Muscle of leg (tissue), 11 donors: ENCODE data around the gene HAPSTR1. TPM values are rescaled to one million over a fixed set of nuclear protein-coding genes. Genes with fewer than 3 reads are reported as not detected.

Experiments used
- DNase-seq: peaks from one replicate; pipeline ENCODE4 v3.0.0; 2013
- H3K27ac ChIP-seq: one replicate; pipeline ENCODE4 v1.5.1; 2013; ENCODE audit warnings: mild to moderate bottlenecking, low read length, control low read depth
- H3K27me3 ChIP-seq: one replicate; pipeline ENCODE4 v1.6.1; 2013; ENCODE audit warnings: low read length; ENCODE audit not compliant: control insufficient read depth, insufficient read depth
- H3K36me3 ChIP-seq: one replicate; pipeline ENCODE4 v1.6.1; 2013; ENCODE audit warnings: low read length; ENCODE audit not compliant: control insufficient read depth, insufficient read depth
- H3K4me1 ChIP-seq: one replicate; pipeline ENCODE4 v1.6.1; 2013; ENCODE audit warnings: low read length; ENCODE audit not compliant: control insufficient read depth, insufficient read depth
- H3K4me3 ChIP-seq: one replicate; pipeline ENCODE4 v1.5.1; 2013; ENCODE audit warnings: low read length, control low read depth
- H3K9me3 ChIP-seq: replicated peaks from 2 replicates; pipeline ENCODE4 v1.6.1; 2013; ENCODE audit warnings: low read depth, low read length; ENCODE audit not compliant: control insufficient read depth
- WGBS: methylation state at CpG from one replicate; pipeline ENCODE4 v1.1.5; 2013; ENCODE audit warnings: missing lambda C conversion rate; ENCODE audit not compliant: insufficient coverage; 5-methylcytosine and 5-hydroxymethylcytosine counted together
- polyA plus RNA-seq, 8 donors: library from polyadenylated mRNA; unstranded; fragments of 120-200 nt; gene quantifications; one replicate each; pipeline versions ENCODE4 v1.2.1 to v1.2.3, GENCODE V29; 2013; ENCODE audit warnings: inconsistent platforms in 1 of 8, low replicate concordance in 1 of 8; ENCODE audit not compliant: insufficient read length in 8 of 8, insufficient read depth in 1 of 8
- total RNA-seq: library from RNA; stranded (reverse); fragments of 120-200 nt; gene quantifications from one replicate; pipeline ENCODE4 v1.2.4, GENCODE V29; 2013

The HAPSTR1 gene
- total and polyA plus RNA-seq, 9 donors, result 24.9 to 47.8 (median 31.8) TPM

DNA sequence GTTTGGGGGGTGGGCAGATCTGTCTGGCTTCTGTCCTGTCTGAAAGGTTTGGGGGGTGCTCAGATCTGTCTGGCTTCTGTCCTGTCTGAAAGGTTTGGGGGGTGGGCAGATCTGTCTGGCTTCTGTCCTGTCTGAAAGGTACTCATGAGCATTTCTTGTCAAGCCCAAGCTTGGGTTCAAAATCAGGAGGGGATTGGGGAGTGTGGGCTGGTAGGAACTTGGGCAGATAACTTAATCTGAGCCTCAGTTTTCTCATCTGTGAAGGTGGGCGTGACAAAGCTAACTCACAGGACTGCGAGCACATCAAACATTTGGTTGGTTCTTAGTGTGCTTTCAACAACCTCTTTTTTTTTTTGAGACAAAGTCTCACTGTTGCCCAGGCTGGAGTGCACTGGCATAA is 35.2 kb downstream of the HAPSTR1 start:
- Histone ChIP-seq H3K4me1 (peaks cover 5% of the 10 kb centered on the region), H3K27me3 (no peaks in the 10 kb centered on the region), H3K36me3 (peaks cover 34% of the 10 kb centered on the region), H3K27ac (no peak overlapping the region), H3K9me3 (no peaks in the 10 kb centered on the region), H3K4me3 (no peak overlapping the region)
- WGBS, result no CpG with 5 or more reads among the region's 2 CpGs
- no peak for DNase-seq

- Histone ChIP-seq H3K9me3 (no peaks in the 10 kb centered on the region), H3K27me3 (no peaks in the 10 kb centered on the region), H3K4me1 (peaks cover 5% of the 10 kb centered on the region), H3K27ac (no peak overlapping the region), H3K4me3 (no peak overlapping the region), H3K36me3 (peaks cover 20% of the 10 kb centered on the region)
- no peak for DNase-seq
- WGBS, result 85% methylated on average over 7 of the region's 14 CpGs
These were observed 37.2 kb downstream of the HAPSTR1 start for GRCh38 chr16:9128346-9129342.

DNA sequence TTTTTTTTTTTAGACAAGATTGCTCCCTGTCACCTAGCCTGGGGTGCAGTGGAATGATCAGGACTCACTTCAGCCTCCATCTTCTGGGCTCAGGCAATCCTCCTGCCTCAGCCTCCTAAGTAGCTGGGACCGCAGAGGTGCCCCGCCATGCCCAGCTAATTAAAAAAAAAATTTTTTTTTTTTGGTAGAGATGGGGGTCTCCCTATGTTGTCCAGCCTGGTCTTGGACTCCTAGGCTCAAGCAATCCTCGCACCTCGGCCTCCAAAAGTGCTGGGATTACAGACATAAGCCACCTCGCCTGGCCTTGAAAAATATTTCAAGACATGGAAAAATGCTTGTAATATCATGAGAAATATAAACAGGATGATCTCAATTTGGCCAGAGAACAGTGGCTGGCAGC is 42.9 kb downstream of the HAPSTR1 start:
- Histone ChIP-seq H3K9me3 (no peaks in the 10 kb centered on the region), H3K36me3 (no peaks in the 10 kb centered on the region), H3K27ac (no peak overlapping the region), H3K4me1 (peaks cover 6% of the 10 kb centered on the region), H3K4me3 (no peak overlapping the region), H3K27me3 (no peaks in the 10 kb centered on the region)
- DNase-seq, result no peak
- WGBS, result 92% methylated on average over 2 of the region's 5 CpGs

DNA sequence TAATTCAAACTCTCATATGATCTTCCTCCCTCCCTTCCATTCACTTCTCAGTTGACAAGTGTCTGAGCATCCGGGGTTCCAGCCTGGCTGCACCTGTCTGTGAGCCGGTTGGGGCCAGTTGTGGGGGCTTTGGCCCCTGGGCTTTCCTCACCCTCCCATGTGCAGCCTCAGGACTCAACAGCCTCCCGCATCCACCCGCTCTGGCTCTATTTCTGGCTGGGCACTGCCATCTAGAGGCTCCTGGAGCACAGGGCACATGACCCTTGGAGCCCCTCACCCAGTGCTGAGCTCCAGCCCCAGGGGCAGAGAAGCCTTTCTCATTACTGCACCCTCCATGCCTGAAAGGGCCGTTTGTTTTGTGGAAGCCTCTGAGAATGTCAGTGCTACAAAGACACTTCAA is 43.3 kb downstream of the HAPSTR1 start:
- DNase-seq, result peak; percentile 34
- Histone ChIP-seq H3K27ac (no peak overlapping the region), H3K4me1 (peaks cover 6% of the 10 kb centered on the region), H3K9me3 (no peaks in the 10 kb centered on the region), H3K4me3 (no peak overlapping the region), H3K27me3 (no peaks in the 10 kb centered on the region), H3K36me3 (no peaks in the 10 kb centered on the region)
- WGBS, result 24% methylated on average over 3 of the region's 5 CpGs

- no peak for DNase-seq
- Histone ChIP-seq H3K4me1 (peaks cover 6% of the 10 kb centered on the region), H3K27me3 (no peaks in the 10 kb centered on the region), H3K27ac (no peak overlapping the region), H3K9me3 (no peaks in the 10 kb centered on the region), H3K36me3 (no peaks in the 10 kb centered on the region), H3K4me3 (no peak overlapping the region)
- 45% methylated on average over 5 of the region's 8 CpGs for WGBS
These were observed 44.4 kb downstream of the HAPSTR1 start for GRCh38 chr16:9135797-9136196.

DNA sequence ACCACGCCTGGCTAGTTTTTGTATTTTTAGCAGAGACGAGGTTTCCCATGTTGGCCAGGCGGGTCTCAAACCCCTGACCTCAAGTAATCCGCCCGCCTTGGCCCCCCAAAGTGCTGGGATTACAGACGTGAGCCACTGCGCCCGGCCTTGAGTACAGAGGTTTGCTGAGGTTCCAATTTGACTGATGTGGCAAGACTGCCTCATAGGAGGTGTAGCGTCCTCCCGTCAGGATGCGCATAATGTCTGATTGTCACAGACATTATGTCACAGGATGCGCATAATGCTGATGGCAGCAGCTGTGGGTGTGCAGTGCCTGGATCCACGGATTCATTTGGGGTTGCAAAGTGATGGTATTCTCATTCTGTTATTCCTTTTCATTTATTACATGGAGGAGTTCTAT is 45.2 kb downstream of the HAPSTR1 start:
- no peak for DNase-seq
- no peak overlapping the region for H3K27ac ChIP-seq
- 87% methylated on average over 3 of the region's 13 CpGs for WGBS
- peaks cover 6% of the 10 kb centered on the region for H3K4me1 ChIP-seq
- H3K36me3 ChIP-seq, result no peaks in the 10 kb centered on the region
- H3K9me3 ChIP-seq, result no peaks in the 10 kb centered on the region
- no peaks in the 10 kb centered on the region for H3K27me3 ChIP-seq
- H3K4me3 ChIP-seq, result no peak overlapping the region

GRCh38 chr16:9138021-9138680 is 46.7 kb downstream of the HAPSTR1 start:
- H3K9me3 ChIP-seq, result no peaks in the 10 kb centered on the region
- no peak for DNase-seq
- H3K4me1 ChIP-seq, result peaks cover 6% of the 10 kb centered on the region
- no peaks in the 10 kb centered on the region for H3K36me3 ChIP-seq
- H3K4me3 ChIP-seq, result no peak overlapping the region
- H3K27ac ChIP-seq, result no peak overlapping the region
- no peaks in the 10 kb centered on the region for H3K27me3 ChIP-seq
- WGBS, result 78% methylated on average over 12 of the region's 14 CpGs

- Histone ChIP-seq H3K4me3 (no peak overlapping the region), H3K9me3 (no peaks in the 10 kb centered on the region), H3K36me3 (no peaks in the 10 kb centered on the region), H3K27me3 (no peaks in the 10 kb centered on the region), H3K27ac (no peak overlapping the region), H3K4me1 (peaks cover 6% of the 10 kb centered on the region)
- WGBS, result 3% methylated on average over 13 of the region's 21 CpGs
- peak; percentile 64 for DNase-seq
These were observed 47.5 kb downstream of the HAPSTR1 start for GRCh38 chr16:9138731-9139501.

DNA sequence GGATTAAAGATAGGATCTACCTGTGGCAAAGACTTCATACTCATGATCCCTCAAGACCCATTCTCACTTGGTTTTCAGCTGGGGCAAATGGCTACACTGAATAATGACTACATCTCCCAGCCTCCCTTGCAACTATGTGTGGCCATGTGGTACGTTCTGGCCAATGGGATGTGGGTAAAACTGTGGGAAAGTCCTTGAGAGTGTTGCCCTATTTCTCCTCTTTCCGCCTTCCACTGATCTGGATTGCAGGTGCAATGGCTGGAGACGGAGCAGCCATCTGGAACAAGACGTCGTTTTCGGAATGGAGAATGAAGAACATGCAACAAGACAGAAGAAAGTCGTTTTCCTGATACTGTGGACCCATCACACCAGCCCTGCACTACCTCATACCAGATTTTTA is 48.5 kb downstream of the HAPSTR1 start:
- 83% methylated on average over 1 of the region's 7 CpGs for WGBS

More for the DNA sequence above, 48.5 kb downstream of the HAPSTR1 start:
- Histone ChIP-seq H3K36me3 (no peaks in the 10 kb centered on the region), H3K27me3 (no peaks in the 10 kb centered on the region), H3K4me1 (peaks cover 6% of the 10 kb centered on the region), H3K27ac (no peak overlapping the region), H3K4me3 (no peak overlapping the region), H3K9me3 (no peaks in the 10 kb centered on the region)
- DNase-seq, result no peak
